Jurkat, Clone E6-1 (cell line): ENCODE measurements around the gene NEO1.

ENCODE experiments used
- DNase-seq: peaks from one replicate; pipeline ENCODE4 v3.0.0-alpha.2; 2011; ENCODE audit warnings: low read depth, low spot score
- H3K4me3 ChIP-seq: 2 replicates; pipeline ENCODE4 v1.5.1; 2011; ENCODE audit warnings: mild to moderate bottlenecking, low read length, control low read depth, moderate library complexity

Gene NEO1

DNA sequence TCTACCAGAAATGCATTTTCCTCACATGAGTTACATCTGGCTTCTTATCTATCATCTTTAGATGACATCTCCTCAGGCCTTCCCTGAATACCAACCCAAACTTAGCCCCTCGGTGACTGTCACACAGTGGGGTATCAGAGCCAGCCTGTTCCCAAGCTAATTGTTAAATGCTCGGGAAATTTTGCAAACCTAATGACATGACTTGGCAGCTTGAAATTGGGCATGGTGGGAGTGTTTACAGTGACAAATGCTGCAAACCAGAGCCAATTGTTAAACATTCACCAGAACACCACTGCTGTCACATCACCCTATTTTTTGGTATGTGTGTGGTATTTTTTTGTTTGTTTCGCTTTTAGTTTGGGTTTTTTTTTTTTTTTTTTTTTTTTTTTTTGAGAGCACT is 185.6 kb downstream of the NEO1 start:
- no peak overlapping the region for H3K4me3 ChIP-seq
- DNase-seq: no peak

DNA sequence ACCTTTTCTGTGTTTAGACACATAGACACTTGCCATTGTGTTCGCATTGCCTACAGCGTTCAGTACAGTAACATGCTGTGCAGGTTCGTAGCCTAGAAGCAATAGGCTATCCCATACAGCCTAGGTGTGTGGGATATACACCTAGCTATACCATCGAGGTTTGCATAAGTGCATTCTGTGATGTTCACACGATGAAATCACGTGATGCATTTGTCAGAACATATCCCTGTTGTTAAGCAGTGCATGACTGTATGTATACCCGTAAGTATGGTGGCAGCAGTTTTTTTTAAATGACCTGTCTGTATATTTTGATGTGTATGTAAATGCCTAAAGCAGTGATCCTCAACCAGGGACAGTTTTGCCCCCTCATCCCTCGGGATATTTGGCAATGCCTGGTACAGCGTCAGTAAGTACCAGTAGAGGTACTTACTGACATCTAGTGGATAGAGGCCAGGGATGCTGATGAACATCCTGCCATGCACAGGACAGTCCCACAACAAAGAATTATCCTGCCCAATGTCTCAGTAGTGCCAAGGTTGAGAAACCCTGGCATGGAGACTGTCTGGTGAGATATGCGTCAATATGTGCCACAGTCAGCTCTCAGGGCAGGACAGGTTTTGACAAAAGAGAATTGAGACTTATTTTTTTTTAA is 187.4 kb downstream of the NEO1 start:
- DNase-seq: no peak

DNA sequence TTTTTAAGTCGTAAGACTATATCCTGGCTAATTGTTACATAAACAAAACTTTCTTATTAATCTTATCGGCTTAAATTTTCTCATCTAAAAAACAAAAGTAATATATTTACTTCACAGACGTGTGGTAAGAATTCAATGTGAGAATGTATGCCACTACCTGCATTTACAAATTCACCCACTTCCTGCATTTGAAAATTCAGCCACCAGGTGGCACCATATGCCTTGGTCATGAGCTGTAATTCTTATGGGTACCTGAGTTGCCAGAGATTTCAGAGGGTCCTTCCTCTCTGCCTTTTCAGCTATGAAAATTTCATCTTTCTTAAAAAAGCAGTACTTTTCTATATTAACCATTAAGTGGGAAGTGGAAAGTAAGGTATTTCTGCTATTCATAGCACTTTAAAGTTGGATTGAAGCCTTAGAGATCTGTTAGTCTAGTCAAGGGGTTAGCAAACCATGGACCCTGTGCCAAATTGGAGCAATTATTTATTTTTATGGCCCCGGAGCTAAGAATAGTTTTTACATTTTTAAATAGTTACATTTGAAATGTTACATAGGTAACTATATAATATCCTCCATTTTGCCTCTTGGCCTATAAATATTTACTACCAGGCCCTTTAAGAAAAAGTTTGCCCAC is 188.7 kb downstream of the NEO1 start:
- no peak overlapping the region for H3K4me3 ChIP-seq
- peak; percentile 80 for DNase-seq

More for the DNA sequence above, 187.4 kb downstream of the NEO1 start:
- no peak overlapping the region for H3K4me3 ChIP-seq

DNA sequence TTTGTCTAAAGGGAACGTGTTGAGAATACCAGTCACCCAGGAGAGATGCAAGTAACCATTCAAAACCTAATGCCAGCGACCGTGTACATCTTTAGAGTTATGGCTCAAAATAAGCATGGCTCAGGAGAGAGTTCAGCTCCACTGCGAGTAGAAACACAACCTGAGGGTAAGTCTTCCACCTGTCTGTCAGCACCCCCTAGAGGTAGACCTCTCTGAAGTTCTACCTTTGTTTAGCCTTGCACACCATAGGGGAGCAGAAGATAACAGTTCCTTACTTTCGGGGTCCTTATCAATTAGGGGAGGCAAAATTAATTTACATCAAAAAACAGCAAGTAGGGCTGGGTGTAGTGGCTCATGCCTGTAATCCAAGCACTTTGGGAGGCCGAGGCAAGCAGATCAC is 192.1 kb downstream of the NEO1 start:
- H3K4me3 ChIP-seq: no peak overlapping the region
- DNase-seq: peak; percentile 15

DNA sequence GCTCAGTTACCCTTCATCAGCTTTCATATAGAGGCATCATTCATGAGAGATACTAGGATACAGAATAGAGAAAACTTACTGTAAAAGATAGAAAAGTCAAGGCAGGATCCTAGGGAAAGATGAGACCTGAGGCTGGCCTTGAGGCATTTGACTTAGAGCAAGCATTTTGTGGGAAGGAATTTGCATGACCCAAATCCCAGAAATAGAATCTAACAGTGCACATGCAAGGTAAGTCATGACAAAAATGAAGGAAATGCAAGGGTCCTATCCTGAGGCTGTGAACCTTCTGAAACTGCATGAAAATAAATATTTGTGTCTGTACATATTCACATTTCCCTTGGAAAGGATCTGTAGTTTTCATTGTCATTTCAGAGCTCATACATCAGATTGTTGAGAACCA is 194.2 kb downstream of the NEO1 start:
- DNase-seq: no peak
- H3K4me3 ChIP-seq: no peak overlapping the region

DNA sequence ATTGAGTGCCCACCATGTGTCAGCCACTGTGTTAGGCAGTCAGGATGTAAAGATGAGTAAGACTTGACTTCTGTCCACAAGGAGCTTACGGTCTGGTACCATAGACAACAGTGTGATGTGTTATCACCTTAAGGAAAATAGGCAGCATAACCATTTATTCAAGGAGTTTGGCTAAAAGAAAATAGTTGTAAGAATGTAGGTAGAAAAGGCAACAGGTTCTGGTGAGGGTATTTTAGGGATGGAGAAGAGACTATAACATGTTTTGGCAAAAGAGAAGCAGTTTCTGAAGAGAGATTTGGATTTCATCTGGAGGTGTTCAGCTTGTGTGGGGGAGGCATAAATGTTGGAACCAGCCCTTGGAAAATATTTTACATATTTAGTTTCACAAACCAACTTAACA is 194.6 kb downstream of the NEO1 start:
- H3K4me3 ChIP-seq: no peak overlapping the region
- no peak for DNase-seq

DNA sequence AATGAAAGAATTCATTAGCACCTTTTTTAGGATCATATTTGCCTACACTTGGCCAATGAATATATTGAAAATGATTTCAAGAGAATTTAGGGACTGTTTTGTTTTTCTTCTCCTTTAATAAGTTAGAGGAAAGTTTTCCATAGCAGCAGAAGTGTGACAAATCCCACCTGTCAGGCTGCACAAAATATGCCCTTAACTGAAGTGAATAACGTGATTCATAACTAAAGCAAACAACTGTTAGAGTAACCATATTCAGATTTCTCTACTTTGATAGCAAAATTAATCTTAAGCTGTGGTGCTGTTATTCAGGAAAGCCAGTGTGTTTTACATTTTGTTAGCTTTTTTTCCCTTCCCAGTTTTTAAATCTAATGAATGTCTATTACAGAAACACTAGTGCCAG is 195.1 kb downstream of the NEO1 start:
- DNase-seq: no peak
- H3K4me3 ChIP-seq: no peak overlapping the region

DNA sequence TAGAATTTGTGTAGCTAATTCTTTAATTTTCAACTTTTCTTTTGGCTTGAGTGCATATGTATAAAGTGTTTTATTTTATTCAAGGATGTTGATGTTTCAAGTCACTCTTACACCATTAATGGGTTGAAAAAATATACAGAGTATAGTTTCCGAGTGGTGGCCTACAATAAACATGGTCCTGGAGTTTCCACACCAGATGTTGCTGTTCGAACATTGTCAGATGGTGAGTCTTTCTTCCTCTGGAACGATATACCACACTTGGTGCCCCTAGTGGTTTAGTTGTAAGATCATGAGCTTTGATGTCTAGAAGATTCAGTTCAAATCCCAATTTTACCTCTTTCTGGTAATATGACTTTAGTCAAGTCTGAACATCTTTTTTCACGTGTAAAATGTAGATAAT is 197.2 kb downstream of the NEO1 start:
- peak; percentile 7 for DNase-seq
- no peak overlapping the region for H3K4me3 ChIP-seq

DNA sequence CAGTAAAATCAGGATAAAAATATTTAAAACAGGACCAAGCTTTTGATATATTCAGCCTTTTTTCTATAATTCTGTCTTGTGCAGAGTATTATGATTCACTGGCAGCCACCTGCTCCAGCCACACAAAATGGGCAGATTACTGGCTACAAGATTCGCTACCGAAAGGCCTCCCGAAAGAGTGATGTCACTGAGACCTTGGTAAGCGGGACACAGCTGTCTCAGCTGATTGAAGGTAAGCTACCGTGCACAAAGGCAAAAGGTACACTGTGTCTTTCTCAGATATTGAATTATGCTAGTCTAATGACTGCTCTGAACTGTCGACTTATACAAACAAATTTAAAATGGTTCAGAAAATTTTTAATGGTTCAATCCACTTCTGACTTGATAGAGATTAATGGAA is 202.3 kb downstream of the NEO1 start:
- H3K4me3 ChIP-seq: no peak overlapping the region
- no peak for DNase-seq

DNA sequence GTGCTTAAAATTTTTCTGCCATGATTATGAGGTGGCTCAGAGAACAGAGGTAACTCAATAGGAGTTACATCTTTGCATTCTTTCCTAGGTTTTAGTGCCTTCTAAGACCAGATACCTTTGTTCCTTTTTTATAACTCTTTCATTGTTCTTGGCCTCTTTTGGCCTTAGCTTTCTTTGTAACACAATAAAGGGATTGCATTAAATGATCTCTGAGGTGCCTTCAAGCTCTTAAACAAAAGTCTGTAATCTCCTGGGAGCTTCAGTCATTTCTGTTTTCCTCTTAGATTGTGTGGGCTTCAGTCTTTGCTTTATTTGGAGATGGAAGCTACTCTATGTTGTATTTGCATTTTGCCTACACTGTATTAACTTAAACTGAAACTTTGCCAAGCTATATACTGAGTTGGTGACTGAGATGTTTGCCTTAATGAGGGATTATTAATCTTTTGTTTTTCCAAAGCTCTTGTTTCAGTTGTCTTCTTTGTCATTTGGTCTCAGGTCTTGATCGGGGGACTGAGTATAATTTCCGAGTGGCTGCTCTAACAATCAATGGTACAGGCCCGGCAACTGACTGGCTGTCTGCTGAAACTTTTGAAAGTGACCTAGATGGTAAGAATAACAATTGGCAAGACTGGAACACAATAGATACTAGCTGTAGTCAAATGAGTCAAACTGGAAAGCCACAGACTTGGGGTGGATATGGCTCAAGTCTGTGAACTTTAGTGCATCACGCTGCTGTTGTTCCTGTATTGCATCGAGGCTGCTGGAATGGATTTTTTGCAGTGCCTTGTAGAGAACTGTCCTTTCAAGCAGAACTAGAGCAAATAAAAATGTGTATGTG is 206.2 kb downstream of the NEO1 start:
- no peak for DNase-seq
- no peak overlapping the region for H3K4me3 ChIP-seq

DNA sequence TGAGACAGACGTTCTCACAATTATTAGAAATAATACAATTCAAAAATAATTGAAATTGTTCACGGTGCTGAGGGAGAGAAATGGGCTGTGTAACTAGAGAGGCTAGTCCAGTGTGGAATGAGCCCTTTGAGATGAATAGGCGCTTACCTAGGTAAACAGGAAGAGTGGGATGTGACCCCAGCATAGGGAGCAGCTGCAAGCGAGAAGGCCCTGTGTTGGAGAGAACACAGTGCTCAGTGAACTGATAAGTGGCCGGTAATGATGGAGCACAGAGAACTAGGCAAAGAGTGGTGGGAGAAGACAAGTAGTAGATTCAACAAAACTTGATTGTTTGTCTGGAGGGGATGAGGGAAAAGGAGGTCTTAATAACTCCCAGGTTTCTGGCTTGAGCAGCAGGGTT is 212.6 kb downstream of the NEO1 start:
- H3K4me3 ChIP-seq: no peak overlapping the region
- DNase-seq: no peak

DNA sequence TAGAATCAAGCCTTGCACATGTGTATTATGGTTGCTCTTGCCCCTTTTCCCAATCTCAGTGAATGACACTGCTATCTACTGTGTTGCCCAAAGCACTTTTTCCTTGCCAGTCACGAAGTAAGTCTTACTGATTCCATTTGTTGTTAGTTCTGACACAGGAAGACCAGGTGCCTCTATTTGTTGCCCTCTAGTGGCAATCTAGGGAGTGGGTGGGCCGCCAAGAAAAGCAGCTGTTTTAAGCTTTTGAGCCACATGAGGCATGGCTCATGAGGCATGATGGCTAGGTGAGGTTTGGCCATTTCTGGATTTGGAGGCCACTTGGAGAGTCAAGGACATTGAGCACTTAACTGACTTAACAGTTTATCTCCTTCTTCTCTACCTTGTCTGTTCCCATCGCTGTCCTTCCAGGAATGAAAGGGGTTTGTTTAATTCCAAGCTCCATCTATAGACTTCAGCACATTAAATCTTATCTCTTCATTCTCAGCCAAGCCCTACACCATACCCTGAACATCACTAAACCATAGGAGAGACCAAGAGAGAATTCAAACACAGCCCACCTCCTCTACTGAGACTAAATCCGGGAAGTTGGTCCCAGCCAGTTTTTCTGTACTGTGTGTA is 213.4 kb downstream of the NEO1 start:
- no peak overlapping the region for H3K4me3 ChIP-seq
- DNase-seq: peak; percentile 67

DNA sequence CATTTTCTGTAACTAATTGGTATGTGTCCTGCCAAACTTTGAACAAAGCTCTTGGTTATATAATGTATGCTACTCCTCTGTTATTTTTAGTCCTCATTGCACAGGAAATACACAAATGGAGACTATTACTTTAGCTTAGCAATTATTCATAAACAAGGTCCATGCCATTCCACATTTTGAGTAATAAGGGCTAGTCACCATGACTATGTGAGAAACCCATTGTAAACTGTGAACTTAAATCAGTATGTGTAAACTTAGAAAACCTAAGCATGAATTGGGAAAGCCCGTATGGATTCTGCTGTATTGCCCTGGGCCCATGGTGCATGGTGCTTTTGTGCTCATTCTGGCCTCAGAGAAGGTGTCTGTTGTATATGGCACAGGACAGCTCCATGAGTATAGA is 216.2 kb downstream of the NEO1 start:
- no peak for DNase-seq
- H3K4me3 ChIP-seq: no peak overlapping the region

DNA sequence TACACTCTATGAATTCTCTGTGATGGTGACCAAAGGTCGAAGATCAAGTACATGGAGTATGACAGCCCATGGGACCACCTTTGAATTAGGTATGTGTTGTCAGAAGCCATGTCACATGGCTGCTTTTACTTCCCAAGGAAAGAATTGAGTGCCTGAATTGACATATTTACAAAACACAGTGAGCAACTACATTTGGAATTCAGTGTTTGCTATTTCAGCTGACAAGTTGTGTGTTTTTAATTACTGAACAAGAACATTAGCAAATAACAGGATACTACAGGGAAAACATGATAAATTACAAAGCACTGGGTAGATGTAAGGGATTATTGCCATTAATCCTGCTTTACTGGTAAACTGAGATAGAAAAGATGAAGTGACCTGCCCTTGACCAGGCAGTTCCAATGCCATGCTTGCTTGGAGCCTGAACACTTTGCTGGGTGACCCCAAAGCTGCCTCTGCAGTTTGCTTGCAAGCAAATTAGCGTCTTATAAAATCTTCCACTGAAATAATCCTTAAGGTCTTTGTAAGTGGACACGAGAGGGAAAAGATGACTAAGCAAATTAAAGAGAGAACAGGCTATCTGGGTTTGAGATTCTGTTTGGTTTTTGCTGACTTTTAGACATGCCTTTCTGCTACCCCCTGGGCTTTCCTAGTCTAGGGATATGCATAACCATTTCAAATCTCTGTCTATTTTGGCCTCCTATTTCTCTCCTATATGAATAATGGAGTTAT is 218.3 kb downstream of the NEO1 start:
- DNase-seq: no peak
- H3K4me3 ChIP-seq: no peak overlapping the region

DNA sequence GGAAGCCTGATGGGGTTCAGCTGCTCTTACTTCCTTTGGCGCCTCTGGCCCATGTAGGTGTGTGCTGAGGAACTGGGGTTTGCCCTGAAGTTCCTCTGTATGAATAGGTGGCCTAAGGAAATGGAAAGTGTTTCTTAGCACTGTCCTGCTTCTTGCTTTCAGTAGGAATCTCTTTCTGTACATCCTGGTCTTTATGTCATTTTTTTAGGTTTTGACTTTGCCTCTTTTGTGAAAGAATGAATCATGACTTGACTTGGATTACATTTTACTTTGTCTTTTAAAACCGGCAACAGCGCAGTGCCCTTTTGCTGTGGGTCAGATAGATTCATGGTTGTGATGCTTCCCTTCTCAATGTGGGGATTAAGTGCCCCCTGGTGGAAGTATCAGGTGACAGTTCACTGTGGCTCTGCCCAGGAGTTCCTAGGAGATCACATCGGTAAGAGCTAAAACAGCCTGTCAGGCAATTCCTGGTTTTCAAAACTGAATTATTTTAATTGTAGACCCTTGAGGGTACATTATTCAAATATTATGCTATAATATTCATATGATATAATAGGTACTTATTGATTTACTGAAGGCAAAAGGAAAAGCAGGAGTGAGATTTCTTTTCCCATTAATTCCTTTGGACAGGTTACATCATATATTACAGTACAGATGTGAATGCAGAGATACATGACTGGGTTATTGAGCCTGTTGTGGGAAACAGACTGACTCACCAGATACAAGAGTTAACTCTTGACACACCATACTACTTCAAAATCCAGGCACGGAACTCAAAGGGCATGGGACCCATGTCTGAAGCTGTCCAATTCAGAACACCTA is 221.1 kb downstream of the NEO1 start:
- DNase-seq: peak; percentile 39
- no peak overlapping the region for H3K4me3 ChIP-seq

DNA sequence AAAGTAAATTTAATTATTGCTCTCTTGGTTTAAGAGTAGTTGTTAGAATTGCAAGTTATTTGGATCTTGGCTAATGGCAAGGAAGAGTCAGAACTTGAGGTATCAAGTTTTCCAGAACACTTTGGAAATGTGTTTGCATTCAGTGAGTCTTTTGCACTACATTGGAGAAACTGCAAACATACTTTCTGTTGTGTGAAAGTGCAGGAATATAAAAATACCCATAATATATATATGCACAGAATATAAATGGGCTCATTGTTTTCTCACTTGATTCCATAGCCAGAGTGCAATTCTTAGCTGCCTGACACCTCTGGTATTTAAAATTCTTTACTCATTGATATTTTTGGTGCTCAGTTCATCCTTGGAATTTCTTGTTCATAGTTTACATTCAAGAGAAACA is 223.6 kb downstream of the NEO1 start:
- no peak overlapping the region for H3K4me3 ChIP-seq
- no peak for DNase-seq

DNA sequence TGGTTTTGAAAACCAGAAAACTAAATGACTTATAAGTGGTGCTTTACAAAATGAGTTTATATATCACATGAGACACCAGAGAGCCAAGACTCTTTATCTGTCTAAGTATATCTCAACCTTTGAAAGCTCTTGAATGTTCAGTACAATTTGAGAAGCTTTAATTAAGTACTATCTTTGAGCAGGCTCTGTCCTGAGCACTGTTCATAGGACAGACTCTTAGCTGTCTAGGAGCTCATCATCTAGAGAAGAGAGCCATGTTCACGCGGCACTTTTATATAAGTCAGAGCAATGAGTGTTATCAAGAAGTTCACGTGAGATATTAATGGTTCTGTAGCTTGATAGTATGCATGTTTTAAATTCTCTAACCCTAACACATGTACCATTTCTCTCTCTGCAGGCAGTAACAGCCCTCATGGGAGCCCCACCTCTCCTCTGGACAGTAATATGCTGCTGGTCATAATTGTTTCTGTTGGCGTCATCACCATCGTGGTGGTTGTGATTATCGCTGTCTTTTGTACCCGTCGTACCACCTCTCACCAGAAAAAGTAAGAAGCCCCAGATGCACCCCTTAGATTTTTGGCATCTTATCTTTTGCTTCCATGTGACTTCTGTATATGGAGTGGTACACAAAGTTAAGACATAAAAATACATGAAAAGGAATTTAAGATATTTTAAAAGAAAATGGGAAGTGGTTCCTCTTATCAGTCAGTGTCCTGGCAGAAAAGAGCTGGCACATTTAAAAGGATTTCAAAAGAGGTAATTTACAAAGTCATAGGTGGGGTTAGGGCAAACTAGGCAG is 230.5 kb downstream of the NEO1 start:
- DNase-seq: no peak

More for the DNA sequence above, 230.5 kb downstream of the NEO1 start:
- no peak overlapping the region for H3K4me3 ChIP-seq
